Measurements from ENCODE around the gene POLD2. TPM values are rescaled to one million over a fixed set of nuclear protein-coding genes. Genes with fewer than 3 reads are reported as not detected.

POLD2 gene
- total and polyA plus RNA-seq, 2 of the 13 experiments (the other 11 are each of a cell fraction or from before 2014, with no cell fraction given), result 87.6 to 95.1 TPM

DNA sequence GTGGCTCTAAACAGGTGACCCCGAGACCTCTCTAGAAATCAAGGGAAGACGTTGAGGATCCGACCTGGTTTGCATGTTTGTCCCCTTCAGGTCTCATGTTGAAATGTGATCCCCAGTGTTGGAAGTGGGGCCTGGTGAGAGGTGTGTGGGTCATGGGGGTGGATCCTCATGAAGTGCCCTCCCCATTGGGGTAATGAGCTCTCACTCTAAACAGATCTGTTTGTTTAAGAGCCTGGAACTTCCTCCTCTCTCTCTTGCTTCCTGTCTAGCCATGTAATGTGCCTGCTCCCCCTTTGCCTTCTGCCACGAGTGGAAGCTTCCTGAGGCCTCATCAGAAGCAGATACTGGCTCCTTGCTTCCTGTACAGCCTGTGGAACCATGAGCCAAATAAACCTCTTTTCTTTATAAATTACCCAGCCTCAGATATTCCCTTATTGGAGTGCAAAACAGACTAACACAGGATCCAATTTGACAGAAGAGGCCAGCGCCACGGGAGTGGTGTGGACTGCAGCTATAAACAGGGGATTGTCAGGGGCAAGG is 30.2 kb downstream of the POLD2 start (continued):
- TF ChIP-seq IKZF4 (CRISPR knock-in tag; IDR thresholded peaks at IDR 0.05; ENCODE audit: borderline replicate concordance, low read depth, not compliant biosample characterization), result no peak
- TF ChIP-seq GABPA (IDR thresholded peaks at IDR 0.05; ENCODE audit: low read depth, low read length), result no peak
- TF ChIP-seq GABPA (CRISPR knock-in tag; IDR thresholded peaks at IDR 0.05; ENCODE audit: low read depth), result peak; percentile 79
- TF ChIP-seq KLF13 (CRISPR knock-in tag; IDR thresholded peaks at IDR 0.05), result no peak
- TF ChIP-seq, protein P1, sequence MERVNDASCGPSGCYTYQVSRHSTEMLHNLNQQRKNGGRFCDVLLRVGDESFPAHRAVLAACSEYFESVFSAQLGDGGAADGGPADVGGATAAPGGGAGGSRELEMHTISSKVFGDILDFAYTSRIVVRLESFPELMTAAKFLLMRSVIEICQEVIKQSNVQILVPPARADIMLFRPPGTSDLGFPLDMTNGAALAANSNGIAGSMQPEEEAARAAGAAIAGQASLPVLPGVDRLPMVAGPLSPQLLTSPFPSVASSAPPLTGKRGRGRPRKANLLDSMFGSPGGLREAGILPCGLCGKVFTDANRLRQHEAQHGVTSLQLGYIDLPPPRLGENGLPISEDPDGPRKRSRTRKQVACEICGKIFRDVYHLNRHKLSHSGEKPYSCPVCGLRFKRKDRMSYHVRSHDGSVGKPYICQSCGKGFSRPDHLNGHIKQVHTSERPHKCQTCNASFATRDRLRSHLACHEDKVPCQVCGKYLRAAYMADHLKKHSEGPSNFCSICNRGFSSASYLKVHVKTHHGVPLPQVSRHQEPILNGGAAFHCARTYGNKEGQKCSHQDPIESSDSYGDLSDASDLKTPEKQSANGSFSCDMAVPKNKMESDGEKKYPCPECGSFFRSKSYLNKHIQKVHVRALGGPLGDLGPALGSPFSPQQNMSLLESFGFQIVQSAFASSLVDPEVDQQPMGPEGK (CRISPR knock-in tag; IDR thresholded peaks at IDR 0.05), result peak; percentile 15; the same call in 1 of the 2 replicates
- TF ChIP-seq, protein P2, sequence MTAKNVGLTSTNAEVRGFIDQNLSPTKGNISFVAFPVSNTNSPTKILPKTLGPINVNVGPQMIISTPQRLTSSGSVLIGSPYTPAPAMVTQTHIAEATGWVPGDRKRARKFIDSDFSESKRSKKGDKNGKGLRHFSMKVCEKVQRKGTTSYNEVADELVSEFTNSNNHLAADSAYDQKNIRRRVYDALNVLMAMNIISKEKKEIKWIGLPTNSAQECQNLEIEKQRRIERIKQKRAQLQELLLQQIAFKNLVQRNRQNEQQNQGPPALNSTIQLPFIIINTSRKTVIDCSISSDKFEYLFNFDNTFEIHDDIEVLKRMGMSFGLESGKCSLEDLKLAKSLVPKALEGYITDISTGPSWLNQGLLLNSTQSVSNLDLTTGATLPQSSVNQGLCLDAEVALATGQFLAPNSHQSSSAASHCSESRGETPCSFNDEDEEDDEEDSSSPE (CRISPR knock-in tag; IDR thresholded peaks at IDR 0.05), result no peak
- peak; percentile 8 for TF ChIP-seq TEAD3 (CRISPR knock-in tag; optimal IDR thresholded peaks at IDR 0.05; ENCODE audit: borderline replicate concordance)
- TF ChIP-seq SP2 (CRISPR knock-in tag; IDR thresholded peaks at IDR 0.05), result peak; percentile 65
- no peak for TF ChIP-seq SOX5 (CRISPR knock-in tag; IDR thresholded peaks at IDR 0.05; ENCODE audit: borderline replicate concordance)
- no peak for TF ChIP-seq SCMH1 (CRISPR knock-in tag; IDR thresholded peaks at IDR 0.05; ENCODE audit: borderline replicate concordance)
- TF ChIP-seq, protein P3, sequence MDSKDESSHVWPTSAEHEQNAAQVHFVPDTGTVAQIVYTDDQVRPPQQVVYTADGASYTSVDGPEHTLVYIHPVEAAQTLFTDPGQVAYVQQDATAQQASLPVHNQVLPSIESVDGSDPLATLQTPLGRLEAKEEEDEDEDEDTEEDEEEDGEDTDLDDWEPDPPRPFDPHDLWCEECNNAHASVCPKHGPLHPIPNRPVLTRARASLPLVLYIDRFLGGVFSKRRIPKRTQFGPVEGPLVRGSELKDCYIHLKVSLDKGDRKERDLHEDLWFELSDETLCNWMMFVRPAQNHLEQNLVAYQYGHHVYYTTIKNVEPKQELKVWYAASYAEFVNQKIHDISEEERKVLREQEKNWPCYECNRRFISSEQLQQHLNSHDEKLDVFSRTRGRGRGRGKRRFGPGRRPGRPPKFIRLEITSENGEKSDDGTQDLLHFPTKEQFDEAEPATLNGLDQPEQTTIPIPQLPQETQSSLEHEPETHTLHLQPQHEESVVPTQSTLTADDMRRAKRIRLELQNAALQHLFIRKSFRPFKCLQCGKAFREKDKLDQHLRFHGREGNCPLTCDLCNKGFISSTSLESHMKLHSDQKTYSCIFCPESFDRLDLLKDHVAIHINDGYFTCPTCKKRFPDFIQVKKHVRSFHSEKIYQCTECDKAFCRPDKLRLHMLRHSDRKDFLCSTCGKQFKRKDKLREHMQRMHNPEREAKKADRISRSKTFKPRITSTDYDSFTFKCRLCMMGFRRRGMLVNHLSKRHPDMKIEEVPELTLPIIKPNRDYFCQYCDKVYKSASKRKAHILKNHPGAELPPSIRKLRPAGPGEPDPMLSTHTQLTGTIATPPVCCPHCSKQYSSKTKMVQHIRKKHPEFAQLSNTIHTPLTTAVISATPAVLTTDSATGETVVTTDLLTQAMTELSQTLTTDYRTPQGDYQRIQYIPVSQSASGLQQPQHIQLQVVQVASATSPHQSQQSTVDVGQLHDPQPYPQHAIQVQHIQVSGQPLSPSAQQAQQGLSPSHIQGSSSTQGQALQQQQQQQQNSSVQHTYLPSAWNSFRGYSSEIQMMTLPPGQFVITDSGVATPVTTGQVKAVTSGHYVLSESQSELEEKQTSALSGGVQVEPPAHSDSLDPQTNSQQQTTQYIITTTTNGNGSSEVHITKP (CRISPR knock-in tag; IDR thresholded peaks at IDR 0.05; ENCODE audit: low read depth), result peak; percentile 29; the same call in 1 of the 2 replicates
- TF ChIP-seq ZKSCAN8 (CRISPR knock-in tag; IDR thresholded peaks at IDR 0.05; ENCODE audit: borderline replicate concordance), result no peak
- TF ChIP-seq GABPB1 (CRISPR knock-in tag; IDR thresholded peaks at IDR 0.05), result 0 out of 2 replicates have a peak, but pooled peaks have one; percentile 16
- TF ChIP-seq ZNF296 (CRISPR knock-in tag; conservative IDR thresholded peaks at IDR 0.05), result no peak
- no peak for TF ChIP-seq CENPT (CRISPR knock-in tag; IDR thresholded peaks at IDR 0.05; ENCODE audit: low read depth)
- TF ChIP-seq SALL1 (CRISPR knock-in tag; IDR thresholded peaks at IDR 0.05), result 0 out of 2 replicates have a peak, but pooled peaks have one; percentile 17
- TF ChIP-seq ETV5 (CRISPR knock-in tag; IDR thresholded peaks at IDR 0.05; ENCODE audit: borderline replicate concordance), result peak; percentile 42; the same call in 1 of the 2 replicates
- TF ChIP-seq, protein P4, sequence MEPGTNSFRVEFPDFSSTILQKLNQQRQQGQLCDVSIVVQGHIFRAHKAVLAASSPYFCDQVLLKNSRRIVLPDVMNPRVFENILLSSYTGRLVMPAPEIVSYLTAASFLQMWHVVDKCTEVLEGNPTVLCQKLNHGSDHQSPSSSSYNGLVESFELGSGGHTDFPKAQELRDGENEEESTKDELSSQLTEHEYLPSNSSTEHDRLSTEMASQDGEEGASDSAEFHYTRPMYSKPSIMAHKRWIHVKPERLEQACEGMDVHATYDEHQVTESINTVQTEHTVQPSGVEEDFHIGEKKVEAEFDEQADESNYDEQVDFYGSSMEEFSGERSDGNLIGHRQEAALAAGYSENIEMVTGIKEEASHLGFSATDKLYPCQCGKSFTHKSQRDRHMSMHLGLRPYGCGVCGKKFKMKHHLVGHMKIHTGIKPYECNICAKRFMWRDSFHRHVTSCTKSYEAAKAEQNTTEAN (CRISPR knock-in tag; conservative IDR thresholded peaks at IDR 0.05), result no peak
- no peak for TF ChIP-seq PRMT3 (CRISPR knock-in tag; IDR thresholded peaks at IDR 0.05; ENCODE audit: borderline replicate concordance, low read depth)
- TF ChIP-seq ZNF766 (CRISPR knock-in tag; IDR thresholded peaks at IDR 0.05; ENCODE audit: borderline replicate concordance), result 0 out of 2 replicates have a peak, but pooled peaks have one; percentile 32
